GM12874 (cell line): Measurements from ENCODE around the gene PDS5A.

Experiments used
- CTCF ChIP-seq: IDR thresholded peaks from 2 replicates; pipeline ENCODE4 v1.5.1; 2011; ENCODE audit warnings: low read depth, mild to moderate bottlenecking, control low read depth, low read length, moderate library complexity; ENCODE audit not compliant: insufficient read depth

Gene PDS5A

GRCh38 chr4:39942507-39942906 is 35.2 kb downstream of the PDS5A start:
- TF ChIP-seq CTCF, result no peak

- no peak for TF ChIP-seq CTCF
Measured at GRCh38 chr4:39941682-39942217, 36.0 kb downstream of the PDS5A start.

- no peak for TF ChIP-seq CTCF
Measured at GRCh38 chr4:39937683-39938268, 39.9 kb downstream of the PDS5A start.

- TF ChIP-seq CTCF, result no peak
Measured at GRCh38 chr4:39936565-39937418, 40.9 kb downstream of the PDS5A start.

- no peak for TF ChIP-seq CTCF
Measured at GRCh38 chr4:39933671-39934590, 43.8 kb downstream of the PDS5A start.

- no peak for TF ChIP-seq CTCF
Measured at GRCh38 chr4:39932776-39933402, 44.8 kb downstream of the PDS5A start.
